Gastroesophageal sphincter (tissue), 3 donors: ENCODE results near the gene RAC2.
"Not testable (repeated sequence)": the region's sequence is repeated elsewhere in the genome, so short reads cannot be mapped to it uniquely, and the experiment has no call there.

ENCODE experiments used
- CTCF ChIP-seq, 4 experiments: fragments of 200-600 bp in 2 of 4; fragments of 450-650 bp in 2 of 4; sonication (generic) in 1 of 4; IDR thresholded peaks; one replicate each; pipeline ENCODE4 v1.5.1; 2017 to 2019; ENCODE audit warnings: antibody characterized with exemption in 4 of 4, mild to moderate bottlenecking in 2 of 4, moderate library complexity in 2 of 4
- EP300 ChIP-seq: sonication (generic); formaldehyde crosslinking; IDR thresholded peaks from one replicate; pipeline ENCODE4 v1.6.1; 2017; ENCODE audit warnings: antibody characterized with exemption, mild to moderate bottlenecking
- POLR2A ChIP-seq, 2 donors: fragments of 450-650 bp; IDR thresholded peaks; one replicate each; pipeline ENCODE4 v1.6.1; 2017; ENCODE audit warnings: antibody characterized with exemption in 2 of 2, mild to moderate bottlenecking in 2 of 2, moderate library complexity in 1 of 2

GRCh38 chr22:37233371-37233750 is 10.7 kb downstream of the RAC2 start:
- not testable (repeated sequence) for TF ChIP-seq POLR2A (IDR thresholded peaks at IDR 0.05); CTCF (IDR thresholded peaks at IDR 0.05); EP300
